Left renal pelvis (tissue), 4 donors: ENCODE results near the gene GSDME. TPM values are rescaled to one million over a fixed set of nuclear protein-coding genes. Genes with fewer than 3 reads are reported as not detected.
"Not testable (repeated sequence)": the region's sequence is repeated elsewhere in the genome, so short reads cannot be mapped to it uniquely, and the experiment has no call there.

Experiments
- DNase-seq, 4 donors: peaks; one replicate each; pipeline ENCODE4 v3.0.0-alpha.2; 2013; ENCODE audit warnings: low read depth in 4 of 4, low spot score in 3 of 4
- polyA plus RNA-seq, 4 donors: library from polyadenylated mRNA; unstranded; fragments of 120-200 nt; gene quantifications; one replicate each; pipeline ENCODE4 v1.2.1, GENCODE V29; 2013; ENCODE audit not compliant: insufficient read length in 4 of 4

GSDME gene
- polyA plus RNA-seq, 4 donors, result 10.4 to 15.1 (median 14.4) TPM

- no peak for DNase-seq
Measured at GRCh38 chr7:24743471-24743870, 13.8 kb downstream of the GSDME start.

DNA sequence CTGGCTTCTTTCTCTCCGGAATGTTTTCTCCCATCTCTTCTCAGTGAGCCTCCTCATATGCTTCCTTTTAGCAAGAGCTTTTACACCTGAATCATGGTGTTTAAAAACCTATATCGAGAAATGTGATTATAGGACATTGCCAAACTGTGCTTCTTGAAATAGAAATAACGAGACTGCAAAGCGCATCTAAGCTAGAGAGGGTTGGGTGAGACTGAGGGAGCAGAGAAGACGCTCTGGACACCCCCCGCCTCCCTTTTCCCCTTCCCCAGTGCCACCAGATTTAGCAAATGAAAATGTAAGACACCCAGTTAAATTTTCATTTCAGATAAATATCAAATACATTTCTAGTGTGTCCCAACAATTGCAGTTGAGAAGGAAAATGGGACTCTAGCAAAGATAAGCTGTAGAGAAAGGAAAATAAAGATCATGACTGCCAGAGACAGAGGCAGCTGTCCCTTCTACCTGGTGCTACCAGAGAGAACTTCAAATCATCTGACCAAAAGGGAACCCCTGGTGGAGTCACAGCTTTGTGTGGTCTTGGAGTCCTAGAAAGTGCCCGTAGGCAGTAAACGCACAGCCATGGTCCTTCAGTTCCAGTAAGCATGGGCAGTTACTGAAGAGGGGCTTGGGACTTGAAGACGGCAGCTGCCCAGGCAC, 14.6 kb downstream of the GSDME start:
- no peak for DNase-seq

DNA sequence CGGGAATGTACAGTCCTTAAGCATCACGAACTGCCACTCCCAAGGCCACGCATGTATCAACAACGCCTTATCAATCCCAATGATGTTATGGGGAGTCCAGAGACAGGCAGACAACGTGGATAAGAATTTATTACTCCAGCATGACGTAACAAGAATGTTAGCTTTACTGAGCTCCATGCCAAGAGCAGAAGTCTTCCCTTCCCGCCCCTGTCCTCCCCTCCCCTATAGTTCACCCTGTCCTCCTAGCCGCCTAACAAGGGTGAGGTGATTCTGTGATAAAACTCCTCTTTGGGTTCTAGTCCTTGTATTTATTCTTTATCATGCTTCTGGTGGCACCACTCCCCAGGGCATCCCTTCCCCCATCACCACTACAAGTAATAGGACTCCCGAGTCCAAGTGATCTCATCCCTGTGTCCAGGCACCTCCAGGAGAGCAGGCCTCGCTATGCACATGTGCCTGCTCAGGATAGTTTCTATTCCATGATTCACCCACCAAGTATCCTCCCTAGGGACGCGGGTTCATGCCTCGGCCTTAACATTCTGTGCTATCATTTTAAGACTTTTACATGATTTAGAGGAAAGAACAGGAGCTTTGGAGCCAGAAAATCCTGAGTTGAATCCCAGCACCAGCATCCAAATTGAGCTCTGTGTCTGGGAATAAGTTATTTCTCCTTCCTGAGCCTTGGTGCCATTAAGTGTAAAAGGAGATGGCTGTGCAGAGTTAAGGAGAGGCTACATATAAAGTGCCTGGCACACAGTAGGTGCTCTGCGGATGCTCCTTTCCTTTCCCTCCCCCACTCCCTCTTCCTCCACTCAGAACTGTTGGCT, 15.4 kb downstream of the GSDME start:
- no peak for DNase-seq

GRCh38 chr7:24740871-24741270, 16.4 kb downstream of the GSDME start:
- no peak for DNase-seq

DNA sequence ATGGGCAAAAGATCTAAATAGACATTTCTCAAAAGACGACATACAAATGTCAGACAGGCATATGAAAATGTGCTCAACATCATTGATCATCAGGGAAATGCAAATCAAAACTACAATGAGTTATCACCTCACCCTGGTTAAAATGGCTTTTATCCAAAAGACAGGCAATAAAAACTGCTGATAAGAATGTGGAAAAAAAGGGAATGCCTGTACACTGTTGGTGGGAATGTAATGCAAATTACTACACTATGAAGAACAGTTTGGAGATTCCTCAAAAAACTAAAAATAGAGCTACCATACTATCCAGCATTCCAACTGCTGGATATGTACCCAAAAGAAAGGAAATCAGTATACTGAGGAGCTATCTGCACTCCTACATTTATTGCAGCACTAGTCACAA, 18.0 kb downstream of the GSDME start:
- no peak for DNase-seq

- DNase-seq, result no peak
Measured at GRCh38 chr7:24738577-24738976, 18.7 kb downstream of the GSDME start.

DNA sequence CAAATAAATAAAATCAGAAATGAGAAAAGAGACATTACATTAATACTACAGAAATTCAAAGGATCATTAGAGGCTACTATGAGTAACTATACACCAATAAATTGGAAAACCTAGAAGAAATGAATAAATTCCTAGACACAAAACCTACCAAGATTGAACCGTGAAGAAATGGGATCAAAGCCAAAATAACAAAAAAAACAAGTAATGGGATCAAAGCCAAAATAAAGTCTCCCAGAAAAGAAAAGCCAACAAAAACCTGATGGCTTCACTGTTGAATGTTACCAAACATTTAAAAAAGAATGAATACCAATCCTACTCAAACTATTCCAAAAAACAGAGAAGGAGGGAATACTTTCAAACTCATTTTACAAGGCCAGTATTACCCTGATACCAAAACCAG, 20.0 kb downstream of the GSDME start:
- no peak for DNase-seq

GRCh38 chr7:24735594-24735993, 21.7 kb downstream of the GSDME start:
- DNase-seq, result not testable (repeated sequence)

- DNase-seq, result no peak
Measured at GRCh38 chr7:24734306-24734705, 23.0 kb downstream of the GSDME start.

- DNase-seq, result no peak
Measured at GRCh38 chr7:24733414-24734060, 23.7 kb downstream of the GSDME start.

DNA sequence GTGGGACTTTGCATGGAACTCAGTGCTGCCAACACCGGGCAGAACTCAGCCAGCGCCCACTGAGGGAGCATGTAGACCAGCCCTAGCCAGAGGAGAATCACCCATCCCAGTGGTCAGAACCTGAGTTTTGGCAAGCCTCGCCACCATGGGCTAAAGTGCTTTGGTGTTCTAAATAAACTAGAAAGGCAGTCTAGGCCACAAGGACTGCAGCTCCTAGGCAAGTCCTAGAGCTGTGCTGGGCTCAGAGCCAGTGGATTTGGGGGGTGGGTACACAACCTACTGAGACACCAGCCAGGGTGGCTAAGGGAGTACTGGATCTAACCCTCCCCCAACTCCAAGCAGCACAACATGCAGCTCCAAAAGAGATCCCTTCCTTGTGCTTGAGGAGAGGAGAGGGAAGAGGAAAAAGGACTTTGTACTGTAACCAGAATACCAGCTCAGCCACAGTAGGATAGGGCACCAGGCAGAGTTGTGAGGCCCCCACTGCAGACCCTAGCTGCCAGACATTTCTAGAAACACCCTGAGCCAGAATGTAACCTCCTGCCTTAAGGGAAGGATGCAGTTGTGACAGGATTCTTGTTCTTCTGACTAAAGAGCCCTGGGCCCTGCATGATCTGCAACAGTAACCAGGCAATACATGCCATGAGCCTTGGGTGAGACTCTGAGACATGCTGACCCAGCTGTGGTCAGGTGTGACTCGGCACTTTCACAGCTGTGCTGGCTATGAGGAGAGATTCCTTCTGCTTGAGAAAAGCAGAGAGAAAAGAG, 24.4 kb downstream of the GSDME start:
- DNase-seq, result no peak

- no peak for DNase-seq
Measured at GRCh38 chr7:24731313-24731712, 26.0 kb downstream of the GSDME start.

- no peak for DNase-seq
Measured at GRCh38 chr7:24730018-24730369, 27.3 kb downstream of the GSDME start.

GRCh38 chr7:24729365-24730017, 27.8 kb downstream of the GSDME start:
- DNase-seq, result no peak

DNA sequence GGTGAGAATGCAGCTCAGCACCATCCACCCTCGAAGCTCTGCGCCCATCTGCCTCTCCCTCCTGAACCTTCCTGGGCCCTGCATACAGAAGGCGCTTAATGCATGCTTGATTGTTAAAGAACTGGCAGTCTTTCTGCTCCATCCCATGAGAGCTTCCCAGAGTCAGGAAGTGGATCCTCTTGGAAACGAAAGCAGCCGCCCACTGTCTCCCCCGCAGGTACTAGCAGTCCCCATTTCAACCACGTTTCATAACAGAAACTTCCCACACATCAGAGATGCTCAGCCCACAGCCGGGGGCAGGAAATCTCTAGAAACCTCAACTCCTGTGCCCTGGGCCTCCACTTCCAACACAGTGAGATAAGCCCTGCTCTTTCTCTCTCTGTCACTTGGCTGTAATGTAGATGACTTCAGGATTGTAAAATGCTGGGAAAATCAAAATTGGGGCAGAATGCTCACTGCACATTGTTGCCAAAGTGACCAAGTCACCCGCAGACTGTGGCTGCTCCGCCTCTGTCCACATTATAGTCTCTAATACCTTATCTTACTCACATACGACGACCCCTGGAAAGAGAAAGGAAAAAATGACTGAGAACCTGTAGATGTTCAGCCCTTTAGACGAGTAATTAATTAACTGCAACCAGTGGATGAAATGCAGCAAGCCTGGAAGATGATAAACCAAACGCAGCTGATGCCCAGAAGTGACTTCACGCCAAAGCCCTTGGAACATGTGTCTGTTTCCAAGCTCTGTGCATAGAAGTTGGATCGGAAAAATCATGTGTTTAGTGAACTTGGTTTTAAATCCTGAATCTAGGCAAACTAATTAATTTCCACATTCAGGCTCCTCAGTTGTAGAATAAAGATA, 28.5 kb downstream of the GSDME start:
- DNase-seq, result no peak

GRCh38 chr7:24728121-24728500, 29.2 kb downstream of the GSDME start:
- DNase-seq, result no peak

GRCh38 chr7:24727154-24728120, 29.8 kb downstream of the GSDME start:
- no peak for DNase-seq

GRCh38 chr7:24725554-24726241, 31.6 kb downstream of the GSDME start:
- DNase-seq, result no peak
